Mucosa of gallbladder (tissue), 1 donor: Measurements from ENCODE around the gene ZNF652. TPM values are rescaled to one million over a fixed set of nuclear protein-coding genes. Genes with fewer than 3 reads are reported as not detected.
"Not testable (repeated sequence)": the region's sequence is repeated elsewhere in the genome, so short reads cannot be mapped to it uniquely, and the experiment has no call there.

Source experiments
- DNase-seq: peaks from one replicate; pipeline ENCODE4 v3.0.0-alpha.2; 2020; ENCODE audit warnings: low spot score
- total RNA-seq: library from RNA; stranded (reverse); gene quantifications from one replicate; pipeline ENCODE4 v1.2.1, GENCODE V29; 2021
- donor health status: DM: no; HTN: no; CAD: no.

ZNF652 gene
- total RNA-seq, 1 donor from 2014 or later: 67.4 TPM

- peak; percentile 82 for DNase-seq
Observed at GRCh38 chr17:49315551-49316257, 46.3 kb downstream of the ZNF652 start.

GRCh38 chr17:49312722-49313121, 49.3 kb downstream of the ZNF652 start:
- no peak for DNase-seq

GRCh38 chr17:49299996-49300395, 62.1 kb downstream of the ZNF652 start:
- no peak for DNase-seq

- DNase-seq: no peak
Observed at GRCh38 chr17:49298371-49298976, 63.6 kb downstream of the ZNF652 start.

GRCh38 chr17:49297141-49297540, 64.9 kb downstream of the ZNF652 start:
- DNase-seq: no peak

GRCh38 chr17:49294122-49294521, 67.9 kb downstream of the ZNF652 start:
- DNase-seq: no peak

- DNase-seq: no peak
Observed at GRCh38 chr17:49292901-49293300, 69.1 kb downstream of the ZNF652 start.

GRCh38 chr17:49291929-49292328, 70.1 kb downstream of the ZNF652 start:
- DNase-seq: no peak

- no peak for DNase-seq
Observed at GRCh38 chr17:49290690-49291359, 71.2 kb downstream of the ZNF652 start.

GRCh38 chr17:49288388-49288787, 73.7 kb downstream of the ZNF652 start:
- no peak for DNase-seq

- DNase-seq: no peak
Observed at GRCh38 chr17:49287481-49287880, 74.6 kb downstream of the ZNF652 start.

GRCh38 chr17:49286261-49286973, 75.6 kb downstream of the ZNF652 start:
- DNase-seq: not testable (repeated sequence)

- DNase-seq: no peak
Observed at GRCh38 chr17:49285716-49286115, 76.3 kb downstream of the ZNF652 start.

- no peak for DNase-seq
Observed at GRCh38 chr17:49280918-49281317, 81.1 kb downstream of the ZNF652 start.

GRCh38 chr17:49280061-49280460, 82.0 kb downstream of the ZNF652 start:
- DNase-seq: no peak

GRCh38 chr17:49279263-49280015, 82.6 kb downstream of the ZNF652 start:
- DNase-seq: not testable (repeated sequence)

- DNase-seq: no peak
Observed at GRCh38 chr17:49278076-49278475, 84.0 kb downstream of the ZNF652 start.

GRCh38 chr17:49277638-49278037, 84.4 kb downstream of the ZNF652 start:
- DNase-seq: no peak

GRCh38 chr17:49275981-49276380, 86.1 kb downstream of the ZNF652 start:
- DNase-seq: not testable (repeated sequence)

GRCh38 chr17:49269356-49269755, 92.7 kb downstream of the ZNF652 start:
- no peak for DNase-seq

- DNase-seq: no peak
Observed at GRCh38 chr17:49267912-49268311, 94.1 kb downstream of the ZNF652 start.

GRCh38 chr17:49266233-49266632, 95.8 kb downstream of the ZNF652 start:
- DNase-seq: no peak
